ENCODE measurements around the gene BORCS6.

Gene BORCS6

DNA sequence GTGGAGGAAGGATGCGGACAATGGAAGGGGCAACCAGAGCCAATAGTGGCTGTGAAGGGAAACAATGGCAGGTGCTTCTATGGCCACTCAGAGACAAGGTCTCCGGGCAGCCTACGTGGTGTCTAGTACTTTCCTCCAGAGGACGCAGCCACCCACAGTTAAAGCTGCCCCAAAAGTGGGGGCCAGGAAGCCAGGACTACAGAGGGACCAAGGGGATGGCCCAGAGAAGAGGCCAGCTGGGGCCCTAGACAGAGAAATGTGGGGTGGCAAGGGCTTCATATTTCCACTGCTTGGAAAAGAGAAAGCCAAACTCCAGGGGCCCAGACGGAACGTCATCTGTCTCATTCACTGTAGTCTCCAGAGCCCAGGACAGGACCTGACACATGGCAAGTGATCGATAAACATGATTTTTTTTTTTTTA, 36.9 kb downstream of the BORCS6 start:
- no peaks in the 10 kb centered on the region for H3K9me3 ChIP-seq (ENCODE audit: insufficient read depth, low read length)
- H3F3A ChIP-seq (ENCODE audit: insufficient read depth), result 0 out of 2 replicates have a peak, but pooled peaks cover 3% of the 10 kb centered on the region
- no peaks in the 10 kb centered on the region for H4K20me1 ChIP-seq (ENCODE audit: low read depth, low read length)
- H3K4me2 ChIP-seq (ENCODE audit: low read depth, low read length, poor library complexity, severe bottlenecking), result peak overlapping the region; percentile 67
- no peak for TF ChIP-seq EZH2phosphoT487 (conservative IDR thresholded peaks at IDR 0.05; ENCODE audit: low read length)
- TF ChIP-seq, protein P1, sequence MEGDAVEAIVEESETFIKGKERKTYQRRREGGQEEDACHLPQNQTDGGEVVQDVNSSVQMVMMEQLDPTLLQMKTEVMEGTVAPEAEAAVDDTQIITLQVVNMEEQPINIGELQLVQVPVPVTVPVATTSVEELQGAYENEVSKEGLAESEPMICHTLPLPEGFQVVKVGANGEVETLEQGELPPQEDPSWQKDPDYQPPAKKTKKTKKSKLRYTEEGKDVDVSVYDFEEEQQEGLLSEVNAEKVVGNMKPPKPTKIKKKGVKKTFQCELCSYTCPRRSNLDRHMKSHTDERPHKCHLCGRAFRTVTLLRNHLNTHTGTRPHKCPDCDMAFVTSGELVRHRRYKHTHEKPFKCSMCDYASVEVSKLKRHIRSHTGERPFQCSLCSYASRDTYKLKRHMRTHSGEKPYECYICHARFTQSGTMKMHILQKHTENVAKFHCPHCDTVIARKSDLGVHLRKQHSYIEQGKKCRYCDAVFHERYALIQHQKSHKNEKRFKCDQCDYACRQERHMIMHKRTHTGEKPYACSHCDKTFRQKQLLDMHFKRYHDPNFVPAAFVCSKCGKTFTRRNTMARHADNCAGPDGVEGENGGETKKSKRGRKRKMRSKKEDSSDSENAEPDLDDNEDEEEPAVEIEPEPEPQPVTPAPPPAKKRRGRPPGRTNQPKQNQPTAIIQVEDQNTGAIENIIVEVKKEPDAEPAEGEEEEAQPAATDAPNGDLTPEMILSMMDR (IDR thresholded peaks at IDR 0.05; ENCODE audit: insufficient read depth, low read length, poor library complexity, severe bottlenecking), result no peak
- no peak overlapping the region for H2AFZ ChIP-seq (ENCODE audit: low read depth, low read length, severe bottlenecking)
- no peaks in the 10 kb centered on the region for H3K36me3 ChIP-seq (ENCODE audit: low read length)
- no peaks in the 10 kb centered on the region for H3K27me3 ChIP-seq (ENCODE audit: low read length)
- H3K9me2 ChIP-seq (replicated peaks; ENCODE audit: insufficient read depth, low read length), result no peaks in the 10 kb centered on the region
- H3K9ac ChIP-seq (ENCODE audit: low read length), result no peak overlapping the region; the same call in 1 of the 2 replicates
- H3K27ac ChIP-seq (ENCODE audit: low read depth, low read length), result no peak overlapping the region
- no peak overlapping the region for H3K4me3 ChIP-seq (ENCODE audit: insufficient read depth, low read length, poor library complexity, severe bottlenecking)
- H3K79me2 ChIP-seq (ENCODE audit: insufficient read depth, low read length), result peaks cover 8% of the 10 kb centered on the region; the same call in 1 of the 2 replicates

DNA sequence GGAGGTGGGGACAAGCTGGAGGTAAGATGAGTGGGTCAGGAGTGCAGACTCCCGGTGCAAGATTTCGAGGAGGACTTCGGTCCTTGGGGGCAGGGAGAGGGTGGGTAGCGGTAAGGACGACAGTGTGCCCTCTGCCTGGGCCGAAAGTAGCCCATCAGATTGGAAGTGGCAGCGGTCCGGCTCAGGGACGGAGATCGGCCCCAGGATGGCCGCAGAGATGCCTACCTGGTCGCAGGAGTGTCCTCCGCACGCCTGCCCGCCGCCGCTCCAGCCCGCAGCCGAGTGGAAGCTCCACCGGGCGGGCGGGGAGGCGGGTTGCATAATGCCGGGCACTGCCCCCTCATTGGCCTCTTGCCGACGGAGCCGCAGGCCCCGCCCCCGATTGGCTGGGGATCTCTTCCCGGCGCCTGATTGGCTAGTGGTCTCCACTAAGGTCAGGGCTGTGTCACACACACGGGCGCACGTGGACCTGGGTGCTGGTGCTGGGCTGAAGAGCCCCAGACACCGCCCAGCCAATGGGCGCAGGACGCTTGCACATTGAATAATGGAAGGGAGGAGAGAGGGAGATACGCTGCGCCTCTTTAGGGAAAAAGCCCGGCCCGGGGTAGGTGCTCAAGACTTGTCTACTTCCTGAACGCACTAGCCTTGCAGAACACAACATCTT, 37.7 kb downstream of the BORCS6 start, which contains the start of gene PER1:
Gene PER1, minus strand, starts transcription at position 293 of the 664 bp plus-strand sequence. CDS start 1,698 bp downstream, outside the sequence.
- H2AFZ ChIP-seq (ENCODE audit: low read depth, low read length, severe bottlenecking), result no peak within 1 kb of the TSS
- no peaks in the 10 kb centered on the region for H4K20me1 ChIP-seq (ENCODE audit: low read depth, low read length)

DNA sequence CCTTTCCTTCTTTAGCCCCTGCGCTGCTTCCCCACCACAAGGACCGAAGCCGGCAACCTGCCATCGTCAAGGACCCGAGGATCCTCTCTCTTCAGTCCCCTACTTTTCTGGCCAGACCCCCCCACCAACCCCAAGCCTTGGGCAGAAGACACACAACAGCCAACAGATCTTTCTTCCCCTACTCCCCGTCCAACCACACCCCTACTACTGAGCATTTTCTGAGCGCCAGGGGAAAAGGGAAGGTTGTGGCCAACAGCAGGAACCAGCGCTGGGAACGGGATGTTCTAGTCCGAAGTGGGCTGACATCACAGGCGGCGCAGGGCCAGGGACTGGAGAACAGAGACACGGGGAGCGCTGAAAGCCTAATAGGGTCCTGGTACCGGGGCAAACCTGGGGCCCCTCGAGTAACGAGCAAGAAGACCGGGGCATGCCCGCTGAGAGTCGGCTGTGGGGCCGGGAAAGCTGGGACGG, 38.3 kb downstream of the BORCS6 start:
- Histone ChIP-seq H3K9me3 (ENCODE audit: insufficient read depth, low read length) (no peaks in the 10 kb centered on the region), H3K9me2 (replicated peaks; ENCODE audit: insufficient read depth, low read length) (no peaks in the 10 kb centered on the region), H3K9ac (ENCODE audit: low read length) (peak overlapping the region; percentile 70), H3K79me2 (ENCODE audit: insufficient read depth, low read length) (peaks cover 8% of the 10 kb centered on the region; the same call in 1 of the 2 replicates), H3K36me3 (ENCODE audit: low read length) (no peaks in the 10 kb centered on the region), H3K4me2 (ENCODE audit: low read depth, low read length, poor library complexity, severe bottlenecking) (peak overlapping the region; percentile 67), H3K27me3 (ENCODE audit: low read length) (no peaks in the 10 kb centered on the region), H3F3A (ENCODE audit: insufficient read depth) (0 out of 2 replicates have a peak, but pooled peaks cover 3% of the 10 kb centered on the region), H4K20me1 (ENCODE audit: low read depth, low read length) (no peaks in the 10 kb centered on the region), H3K27ac (ENCODE audit: low read depth, low read length) (peak overlapping the region; percentile 18; the same call in 1 of the 2 replicates), H3K4me3 (ENCODE audit: insufficient read depth, low read length, poor library complexity, severe bottlenecking) (peak overlapping the region; percentile 62), H2AFZ (ENCODE audit: low read depth, low read length, severe bottlenecking) (no peak overlapping the region)
- no peak for TF ChIP-seq EZH2phosphoT487 (conservative IDR thresholded peaks at IDR 0.05; ENCODE audit: low read length)
- TF ChIP-seq, protein P1 (IDR thresholded peaks at IDR 0.05; ENCODE audit: insufficient read depth, low read length, poor library complexity, severe bottlenecking), result no peak

More for the DNA sequence above, 37.7 kb downstream of the BORCS6 start, which contains the start of gene PER1:
- no peaks in the 10 kb centered on the region for H3K9me3 ChIP-seq (ENCODE audit: insufficient read depth, low read length)
- H3K36me3 ChIP-seq (ENCODE audit: low read length), result no peaks in the 10 kb centered on the region
- H3F3A ChIP-seq (ENCODE audit: insufficient read depth), result 0 out of 2 replicates have a peak, but pooled peaks cover 3% of the 10 kb centered on the region
- no peaks in the 10 kb centered on the region for H3K27me3 ChIP-seq (ENCODE audit: low read length)
- H3K79me2 ChIP-seq (ENCODE audit: insufficient read depth, low read length), result peaks cover 8% of the 10 kb centered on the region; the same call in 1 of the 2 replicates
- H3K9ac ChIP-seq (ENCODE audit: low read length), result peak within 1 kb of the TSS; percentile 70
- H3K4me3 ChIP-seq (ENCODE audit: insufficient read depth, low read length, poor library complexity, severe bottlenecking), result peak within 1 kb of the TSS; percentile 62
- peak within 1 kb of the TSS; percentile 18; the same call in 1 of the 2 replicates for H3K27ac ChIP-seq (ENCODE audit: low read depth, low read length)
- H3K9me2 ChIP-seq (replicated peaks; ENCODE audit: insufficient read depth, low read length), result no peaks in the 10 kb centered on the region
- H3K4me2 ChIP-seq (ENCODE audit: low read depth, low read length, poor library complexity, severe bottlenecking), result peak within 1 kb of the TSS; percentile 67
- TF ChIP-seq, protein P1 (IDR thresholded peaks at IDR 0.05; ENCODE audit: insufficient read depth, low read length, poor library complexity, severe bottlenecking), result no peak
- no peak for TF ChIP-seq EZH2phosphoT487 (conservative IDR thresholded peaks at IDR 0.05; ENCODE audit: low read length)

Measured in SU-DHL-6 (cell line).